Upper lobe of left lung (tissue), 6 donors: ENCODE results near the gene UPK1B. TPM values are rescaled to one million over a fixed set of nuclear protein-coding genes. Genes with fewer than 3 reads are reported as not detected.

Experiments used
- ATAC-seq, 2 donors: fragments of 200-7000 bp; cut with Tn5 transposase; one replicate each; pipeline ENCODE4 v1.9.1; 2022; ENCODE audit warnings: mild to moderate bottlenecking in 2 of 2, moderate library complexity in 2 of 2; ENCODE audit not compliant: low FRiP score in 2 of 2
- DNase-seq, 2 donors: peaks; one replicate each; pipeline ENCODE4 v3.0.0-alpha.2; 2019 to 2020
- H3K27ac ChIP-seq, 4 donors: fragments of 200-600 bp; sonication (generic); one replicate each; pipeline ENCODE4 v1.5.1; 2016 to 2019
- H3K27me3 ChIP-seq, 4 donors: fragments of 200-600 bp; sonication (generic); one replicate each; pipeline ENCODE4 v1.5.1; 2017 to 2019
- H3K36me3 ChIP-seq, 4 donors: fragments of 200-600 bp; sonication (generic); one replicate each; pipeline ENCODE4 v1.5.1; 2016 to 2019
- H3K4me1 ChIP-seq, 4 donors: fragments of 200-600 bp; sonication (generic); one replicate each; pipeline ENCODE4 v1.5.1; 2018 to 2019
- H3K4me3 ChIP-seq, 4 donors: fragments of 200-600 bp; sonication (generic); one replicate each; pipeline ENCODE4 v1.5.1; 2017 to 2019; ENCODE audit warnings: mild to moderate bottlenecking in 2 of 4, moderate library complexity in 1 of 4
- H3K9me3 ChIP-seq, 4 donors: fragments of 200-600 bp; sonication (generic); one replicate each; pipeline ENCODE4 v1.5.1; 2018 to 2019
- CTCF ChIP-seq, 6 experiments: fragments of 450-650 bp in 4 of 6; fragments of 200-600 bp in 2 of 6; sonication (generic) in 2 of 6; IDR thresholded peaks; one replicate each; pipeline ENCODE4 v1.5.1; 2016 to 2019; ENCODE audit warnings: antibody characterized with exemption in 6 of 6
- EP300 ChIP-seq, 4 donors: sonication (generic); formaldehyde crosslinking; IDR thresholded peaks; one replicate each; pipeline ENCODE4 v1.5.1; 2017; ENCODE audit warnings: antibody characterized with exemption in 4 of 4, control low read depth in 2 of 4
- POLR2A ChIP-seq, 4 donors: fragments of 450-650 bp; IDR thresholded peaks; one replicate each; pipeline ENCODE4 v1.5.1; 2016 to 2017; ENCODE audit warnings: antibody characterized with exemption in 4 of 4, mild to moderate bottlenecking in 2 of 4
- POLR2AphosphoS5 ChIP-seq, 2 donors: sonication (generic); formaldehyde crosslinking; IDR thresholded peaks; one replicate each; pipeline ENCODE4 v1.5.1; 2017; ENCODE audit warnings: antibody characterized with exemption in 2 of 2
- WGBS, 2 donors: methylation state at CpG; one replicate each; pipeline ENCODE4 v1.1.5; 2017 to 2018; 5-methylcytosine and 5-hydroxymethylcytosine counted together
- total RNA-seq, 6 donors: library from RNA; depleted of rRNA in 4 of 6; stranded (reverse); fragments of >200 nt in 4 of 6; gene quantifications; one replicate each; pipeline versions ENCODE4 v1.1.0 to v1.2.1, GENCODE V29; 2016 to 2021
- donor health status: DM: no; HTN: no; CAD: no; lungs with moderate emphysema.
- donor health status: DM: no; HTN: yes; CAD: no; lungs with severe emphysema.

UPK1B gene
- total RNA-seq, 6 donors from 2014 or later = 0.57 TPM; not detected in 5

- no peaks in the 10 kb centered on the region for H3K27me3 ChIP-seq
- H3K4me1 ChIP-seq = peaks cover 7 to 25% (median 17%) of the 10 kb centered on the region in 4 donors
- H3K4me3 ChIP-seq = no peak overlapping the region
- H3K27ac ChIP-seq = no peak overlapping the region
- H3K9me3 ChIP-seq = no peaks in the 10 kb centered on the region
- 53 to 83% methylated on average over 1 of the region's 1 CpG for WGBS, 2 donors
- DNase-seq (no peak), ATAC-seq (peak in 1 of 2 donors; percentile 34)
- TF ChIP-seq CTCF (IDR thresholded peaks at IDR 0.05) (no peak), POLR2A (IDR thresholded peaks at IDR 0.05) (no peak), POLR2AphosphoS5 (IDR thresholded peaks at IDR 0.05) (no peak), EP300 (IDR thresholded peaks at IDR 0.05) (no peak)
- peaks cover 4 to 47% (median 9%) of the 10 kb centered on the region in 4 donors for H3K36me3 ChIP-seq
These were observed 61.8 kb downstream of the UPK1B start for GRCh38 chr3:119235151-119235550.

GRCh38 chr3:119236756-119237155 is 63.4 kb downstream of the UPK1B start:
- H3K4me1 ChIP-seq = peaks cover 15 to 31% (median 20%) of the 10 kb centered on the region in 4 donors
- no peak for TF ChIP-seq CTCF (IDR thresholded peaks at IDR 0.05)
- TF ChIP-seq POLR2AphosphoS5 (IDR thresholded peaks at IDR 0.05) = no peak
- 67 to 85% methylated on average over 6 to 7 of the region's 7 CpGs for WGBS, 2 donors
- DNase-seq = peak in 1 of 2 donors; percentile 69
- H3K27ac ChIP-seq = peak overlapping the region in 2 of 4 donors; percentile 13 to 32
- peaks cover 3 to 37% (median 6%) of the 10 kb centered on the region in 4 donors for H3K36me3 ChIP-seq
- H3K4me3 ChIP-seq = no peak overlapping the region
- no peaks in the 10 kb centered on the region for H3K27me3 ChIP-seq
- no peak for ATAC-seq
- no peaks in the 10 kb centered on the region for H3K9me3 ChIP-seq

GRCh38 chr3:119237299-119237698 is 63.9 kb downstream of the UPK1B start:
- DNase-seq (no peak), ATAC-seq (no peak)
- Histone ChIP-seq H3K36me3 (peaks cover 3 to 33% (median 6%) of the 10 kb centered on the region in 4 donors), H3K27ac (peak overlapping the region in 2 of 4 donors; percentile 13 to 32), H3K4me1 (peaks cover 15 to 31% (median 20%) of the 10 kb centered on the region in 4 donors), H3K4me3 (no peak overlapping the region), H3K9me3 (no peaks in the 10 kb centered on the region), H3K27me3 (no peaks in the 10 kb centered on the region)
- no peak for TF ChIP-seq POLR2AphosphoS5 (IDR thresholded peaks at IDR 0.05)
- no peak for TF ChIP-seq CTCF (IDR thresholded peaks at IDR 0.05)
- TF ChIP-seq POLR2A (IDR thresholded peaks at IDR 0.05) = no peak
- no peak for TF ChIP-seq EP300 (IDR thresholded peaks at IDR 0.05)

GRCh38 chr3:119238363-119238762 is 65.0 kb downstream of the UPK1B start:
- no peaks in the 10 kb centered on the region for H3K9me3 ChIP-seq
- ATAC-seq (no peak), DNase-seq (no peak)
- no peak overlapping the region for H3K4me3 ChIP-seq
- no peaks in the 10 kb centered on the region for H3K27me3 ChIP-seq
- no peak overlapping the region for H3K27ac ChIP-seq
- no peak for TF ChIP-seq POLR2A (IDR thresholded peaks at IDR 0.05)
- no peak for TF ChIP-seq CTCF (IDR thresholded peaks at IDR 0.05)
- no peak for TF ChIP-seq POLR2AphosphoS5 (IDR thresholded peaks at IDR 0.05)
- TF ChIP-seq EP300 (IDR thresholded peaks at IDR 0.05) = no peak
- H3K36me3 ChIP-seq = peaks cover 0 to 23% (median 3%) of the 10 kb centered on the region in 4 donors
- peaks cover 15 to 31% (median 20%) of the 10 kb centered on the region in 4 donors for H3K4me1 ChIP-seq
- 66 to 68% methylated on average over 4 of the region's 4 CpGs for WGBS, 2 donors

- Histone ChIP-seq H3K4me3 (peak overlapping the region in 3 of 4 donors; percentile 73 to 83 (median 78)), H3K36me3 (peaks cover 0 to 15% (median 3%) of the 10 kb centered on the region in 4 donors), H3K27me3 (no peaks in the 10 kb centered on the region), H3K4me1 (peaks cover 15 to 31% (median 20%) of the 10 kb centered on the region in 4 donors), H3K9me3 (no peaks in the 10 kb centered on the region), H3K27ac (peak overlapping the region in 3 of 4 donors; percentile 91 to 97 (median 94))
- WGBS, 2 donors = 46 to 49% methylated on average over 5 of the region's 5 CpGs
- no peak for TF ChIP-seq CTCF (IDR thresholded peaks at IDR 0.05)
- TF ChIP-seq EP300 (IDR thresholded peaks at IDR 0.05) = no peak
- TF ChIP-seq POLR2AphosphoS5 (IDR thresholded peaks at IDR 0.05) = no peak
- no peak for TF ChIP-seq POLR2A (IDR thresholded peaks at IDR 0.05)
- DNase-seq (no peak), ATAC-seq (no peak)
These were observed 65.9 kb downstream of the UPK1B start for GRCh38 chr3:119239206-119239820.
